Amygdala (tissue), 56 donors: Measurements from ENCODE around the gene FMN1.
A peak's percentile ranks its signal among the peaks of the same experiment; 100 is the strongest.

Experiments
- DNase-seq, 56 donors: peaks; one replicate each; lab custom pipeline; 2025; lab: John Stamatoyannopoulos, UW

Gene FMN1

GRCh38 chr15:32901995-32902394 lies 292.5 kb downstream of the FMN1 start:
- DNase-seq, result no peak

GRCh38 chr15:32901192-32901591 lies 293.3 kb downstream of the FMN1 start:
- no peak for DNase-seq

- DNase-seq, result peak in 1 of 56 donors; percentile 10
These were observed 295.4 kb downstream of the FMN1 start for GRCh38 chr15:32899126-32899596.

- DNase-seq, result no peak
These were observed 296.1 kb downstream of the FMN1 start for GRCh38 chr15:32898414-32898813.

GRCh38 chr15:32893421-32893820 lies 301.1 kb downstream of the FMN1 start:
- no peak for DNase-seq

- DNase-seq, result no peak
These were observed 305.3 kb downstream of the FMN1 start for GRCh38 chr15:32889214-32889613.

- DNase-seq, result no peak
These were observed 306.2 kb downstream of the FMN1 start for GRCh38 chr15:32888221-32888761.

- no peak for DNase-seq
These were observed 307.4 kb downstream of the FMN1 start for GRCh38 chr15:32887090-32887489.

- DNase-seq, result no peak
These were observed 308.1 kb downstream of the FMN1 start for GRCh38 chr15:32886459-32886858.

GRCh38 chr15:32885713-32886112 lies 308.8 kb downstream of the FMN1 start:
- no peak for DNase-seq

- no peak for DNase-seq
These were observed 310.4 kb downstream of the FMN1 start for GRCh38 chr15:32884146-32884545.

GRCh38 chr15:32882955-32883354 lies 311.6 kb downstream of the FMN1 start:
- no peak for DNase-seq

GRCh38 chr15:32881528-32881927 lies 313.0 kb downstream of the FMN1 start:
- no peak for DNase-seq

GRCh38 chr15:32880642-32881041 lies 313.9 kb downstream of the FMN1 start:
- DNase-seq, result no peak

- no peak for DNase-seq
These were observed 314.5 kb downstream of the FMN1 start for GRCh38 chr15:32879980-32880379.

GRCh38 chr15:32878869-32879805 lies 315.4 kb downstream of the FMN1 start:
- no peak for DNase-seq

- no peak for DNase-seq
These were observed 316.2 kb downstream of the FMN1 start for GRCh38 chr15:32878342-32878741.

- no peak for DNase-seq
These were observed 317.1 kb downstream of the FMN1 start for GRCh38 chr15:32877252-32878019.

GRCh38 chr15:32873284-32874114 lies 321.0 kb downstream of the FMN1 start:
- no peak for DNase-seq

GRCh38 chr15:32872621-32873283 lies 321.8 kb downstream of the FMN1 start:
- DNase-seq, result no peak
